A673 (cell line): ENCODE measurements around the gene COL4A2.

Source experiments
- EZH2 ChIP-seq: fragments of 200-600 bp; sonication (generic); IDR thresholded peaks from 2 replicates; pipeline ENCODE4 v1.6.1; 2017; ENCODE audit warnings: borderline replicate concordance, low read depth, mild to moderate bottlenecking, mixed read lengths, antibody characterized with exemption, low read length; ENCODE audit not compliant: poor library complexity, severe bottlenecking
- TF ChIP-seq, protein P1 (sequence below): fragments of 300-800, 200-600 bp; sonication (generic); conservative IDR thresholded peaks from 2 replicates; pipeline ENCODE4 v1.5.1; 2017; ENCODE audit warnings: low read depth, mild to moderate bottlenecking, antibody characterized with exemption, low read length, moderate library complexity, mixed read lengths

DNA sequence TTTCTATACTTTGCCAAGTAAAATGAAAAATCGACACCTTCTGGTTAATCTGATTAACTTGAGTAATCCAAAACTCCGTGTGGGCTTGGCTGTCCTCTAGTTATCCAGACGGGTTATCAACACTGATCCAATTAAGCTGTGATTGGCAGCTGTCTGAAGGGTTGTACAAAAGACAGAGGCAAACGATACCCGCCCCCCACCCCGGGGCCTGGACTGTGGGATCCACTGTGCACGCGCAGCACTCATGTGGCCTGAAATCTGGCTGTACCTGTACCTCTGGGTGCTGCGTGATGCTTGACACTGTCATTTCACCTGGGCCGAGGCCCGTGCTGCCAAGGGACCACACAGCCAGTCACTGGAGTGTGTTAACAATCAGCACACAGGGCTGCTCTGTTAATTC is 53.5 kb downstream of the COL4A2 start:
- TF ChIP-seq EZH2, result no peak
- TF ChIP-seq, protein P1, sequence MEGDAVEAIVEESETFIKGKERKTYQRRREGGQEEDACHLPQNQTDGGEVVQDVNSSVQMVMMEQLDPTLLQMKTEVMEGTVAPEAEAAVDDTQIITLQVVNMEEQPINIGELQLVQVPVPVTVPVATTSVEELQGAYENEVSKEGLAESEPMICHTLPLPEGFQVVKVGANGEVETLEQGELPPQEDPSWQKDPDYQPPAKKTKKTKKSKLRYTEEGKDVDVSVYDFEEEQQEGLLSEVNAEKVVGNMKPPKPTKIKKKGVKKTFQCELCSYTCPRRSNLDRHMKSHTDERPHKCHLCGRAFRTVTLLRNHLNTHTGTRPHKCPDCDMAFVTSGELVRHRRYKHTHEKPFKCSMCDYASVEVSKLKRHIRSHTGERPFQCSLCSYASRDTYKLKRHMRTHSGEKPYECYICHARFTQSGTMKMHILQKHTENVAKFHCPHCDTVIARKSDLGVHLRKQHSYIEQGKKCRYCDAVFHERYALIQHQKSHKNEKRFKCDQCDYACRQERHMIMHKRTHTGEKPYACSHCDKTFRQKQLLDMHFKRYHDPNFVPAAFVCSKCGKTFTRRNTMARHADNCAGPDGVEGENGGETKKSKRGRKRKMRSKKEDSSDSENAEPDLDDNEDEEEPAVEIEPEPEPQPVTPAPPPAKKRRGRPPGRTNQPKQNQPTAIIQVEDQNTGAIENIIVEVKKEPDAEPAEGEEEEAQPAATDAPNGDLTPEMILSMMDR, result no peak
